GM21360 (cell line): ENCODE data around the gene CES2.
"Not testable (repeated sequence)": the region's sequence is repeated elsewhere in the genome, so short reads cannot be mapped to it uniquely, and the experiment has no call there.

ENCODE experiments used
- ATAC-seq: cut with Tn5 transposase; IDR thresholded peaks from one replicate; pipeline ENCODE4 v1.9.1; 2021; ENCODE audit warnings: mild to moderate bottlenecking, moderate library complexity; ENCODE audit not compliant: unreplicated experiment

Gene CES2

DNA sequence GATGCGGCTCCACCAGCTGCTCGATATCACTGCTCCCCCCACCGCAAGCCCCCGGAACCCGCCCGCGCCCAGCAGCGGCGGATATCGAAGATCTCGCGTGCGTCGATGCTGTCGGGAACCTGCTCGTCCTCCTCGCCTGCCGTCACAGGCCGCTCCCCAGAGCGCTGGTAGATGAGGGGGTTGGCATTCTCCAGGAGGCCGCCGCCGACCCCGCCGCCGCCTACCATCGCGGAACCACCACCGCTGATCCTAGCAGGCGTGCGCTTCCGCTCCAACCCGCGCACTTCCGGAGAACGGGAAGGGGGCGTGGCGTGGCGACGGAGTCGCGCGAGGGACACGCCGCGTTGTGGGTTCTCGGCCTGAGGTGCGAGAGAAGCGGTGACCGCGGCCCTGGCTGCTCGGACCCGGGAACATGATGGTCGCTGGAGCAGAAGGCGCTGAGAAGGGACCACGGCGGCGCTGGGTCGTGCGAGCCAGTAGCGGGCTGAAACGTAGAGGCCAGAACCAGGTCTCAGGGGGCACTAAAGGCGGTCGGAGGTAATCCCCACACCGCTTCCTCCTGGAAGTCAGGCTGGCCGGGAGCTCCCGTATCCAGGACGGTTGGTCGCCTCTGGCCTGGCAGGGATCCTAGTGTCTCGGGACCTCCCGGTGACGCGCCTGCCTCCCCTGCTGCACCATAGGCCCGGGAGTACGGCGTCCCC, 1.0 kb upstream of the CES2 start, which contains the start of gene CIAO2B:
Gene CIAO2B (minus strand): TSS at position 265 of the 701 bp plus-strand sequence. CDS start 38 bp downstream, at position 227.
- ATAC-seq: peak; percentile 72

GRCh38 chr16:66934839-66935313, 440 bp upstream of the CES2 start:
- ATAC-seq: not testable (repeated sequence)

- no peak for ATAC-seq
These were observed 1.1 kb downstream of the CES2 start for GRCh38 chr16:66936462-66936861.

- ATAC-seq: no peak
These were observed 1.7 kb downstream of the CES2 start for GRCh38 chr16:66936889-66937554.

GRCh38 chr16:66937725-66938337, 2.5 kb downstream of the CES2 start:
- ATAC-seq: no peak

DNA sequence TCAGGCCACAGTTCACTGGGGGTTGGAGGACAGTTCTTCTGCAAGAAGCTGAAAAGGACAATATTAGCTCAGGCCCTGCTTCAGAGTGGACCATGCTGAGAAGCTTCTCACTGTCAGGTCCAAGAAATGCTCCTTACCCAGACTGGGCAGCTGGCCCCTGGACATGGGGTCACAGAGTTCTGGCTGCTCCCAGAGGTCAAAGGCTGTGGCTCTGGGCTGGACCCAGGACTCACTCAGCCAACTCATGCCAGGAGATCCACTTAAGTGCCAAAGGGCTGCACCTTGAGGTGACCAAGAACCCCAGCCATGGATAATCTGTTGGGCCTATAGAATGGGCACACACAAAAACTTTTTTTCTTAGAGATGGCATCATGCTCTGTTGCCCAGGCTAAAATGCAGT, 4.0 kb downstream of the CES2 start:
- ATAC-seq: no peak

DNA sequence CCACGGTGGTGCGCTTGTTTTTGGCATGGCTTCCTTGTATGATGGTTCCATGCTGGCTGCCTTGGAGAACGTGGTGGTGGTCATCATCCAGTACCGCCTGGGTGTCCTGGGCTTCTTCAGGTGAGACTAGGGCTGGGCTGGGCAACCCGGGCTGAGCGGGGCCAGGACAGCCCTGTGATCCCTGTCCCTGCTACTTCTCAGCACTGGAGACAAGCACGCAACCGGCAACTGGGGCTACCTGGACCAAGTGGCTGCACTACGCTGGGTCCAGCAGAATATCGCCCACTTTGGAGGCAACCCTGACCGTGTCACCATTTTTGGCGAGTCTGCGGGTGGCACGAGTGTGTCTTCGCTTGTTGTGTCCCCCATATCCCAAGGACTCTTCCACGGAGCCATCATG, 4.9 kb downstream of the CES2 start:
- no peak for ATAC-seq

- no peak for ATAC-seq
These were observed 7.7 kb downstream of the CES2 start for GRCh38 chr16:66942981-66943380.

DNA sequence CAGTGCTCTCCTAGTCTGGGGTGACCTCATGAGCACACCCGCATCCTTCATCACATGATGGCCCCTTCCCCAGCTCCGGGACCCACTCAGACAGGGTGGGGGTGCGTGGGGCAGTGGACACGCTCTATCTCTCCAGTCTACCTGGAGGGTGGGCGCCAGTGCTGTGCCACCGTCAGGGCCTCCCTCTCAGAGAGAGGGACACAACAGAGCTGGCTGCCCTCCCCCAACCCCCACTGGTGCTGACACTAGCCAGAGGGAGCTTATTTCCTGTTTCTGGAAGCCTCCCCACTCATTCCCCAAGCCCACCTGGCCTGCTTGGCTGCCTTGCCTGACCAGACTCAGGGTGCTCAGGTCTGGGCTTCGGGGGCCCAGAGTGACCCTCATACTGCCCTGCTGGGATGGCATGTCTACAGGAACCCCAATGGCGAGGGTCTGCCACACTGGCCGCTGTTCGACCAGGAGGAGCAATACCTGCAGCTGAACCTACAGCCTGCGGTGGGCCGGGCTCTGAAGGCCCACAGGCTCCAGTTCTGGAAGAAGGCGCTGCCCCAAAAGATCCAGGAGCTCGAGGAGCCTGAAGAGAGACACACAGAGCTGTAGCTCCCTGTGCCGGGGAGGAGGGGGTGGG, 8.2 kb downstream of the CES2 start:
- no peak for ATAC-seq

- no peak for ATAC-seq
These were observed 8.7 kb downstream of the CES2 start for GRCh38 chr16:66944054-66944441.

GRCh38 chr16:66944971-66945370, 9.7 kb downstream of the CES2 start:
- ATAC-seq: not testable (repeated sequence)

DNA sequence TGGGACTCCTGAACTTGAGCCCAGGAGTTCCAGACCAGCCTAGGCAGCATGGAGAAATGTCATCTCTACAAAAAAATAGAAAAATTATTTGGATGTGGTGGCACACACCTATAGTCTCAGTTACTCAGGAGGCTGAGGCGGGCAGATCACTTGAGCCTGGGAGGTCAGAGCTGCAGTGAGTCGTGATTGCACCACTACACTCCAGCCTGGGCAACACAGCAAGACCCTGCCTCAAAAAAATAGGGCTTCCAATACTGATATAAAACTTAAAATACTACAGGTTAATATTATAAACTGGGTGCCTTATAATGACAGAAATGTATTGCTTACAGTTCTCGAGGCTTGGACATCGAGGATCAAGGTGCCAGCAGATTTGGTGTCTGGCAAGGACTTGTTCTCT, 10.6 kb downstream of the CES2 start:
- no peak for ATAC-seq

DNA sequence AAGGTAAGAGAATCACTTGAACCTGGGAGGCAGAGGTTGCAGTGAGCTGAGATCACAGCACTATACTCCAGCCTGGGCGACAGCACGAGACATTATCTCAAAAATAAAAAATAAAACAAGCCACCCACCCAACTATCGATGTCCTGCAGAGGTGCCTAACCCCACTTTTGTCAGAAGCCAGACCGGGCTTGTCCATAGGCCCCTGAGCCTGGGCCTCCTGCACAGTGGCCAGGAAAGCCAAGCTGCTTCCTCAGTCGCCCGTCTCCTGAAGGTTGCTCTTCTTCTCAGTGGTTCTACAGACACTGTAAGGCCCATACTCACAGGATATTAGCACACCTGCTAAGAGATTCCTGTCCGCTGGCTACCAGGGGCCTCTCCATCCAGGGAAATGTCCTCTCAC, 11.2 kb downstream of the CES2 start:
- no peak for ATAC-seq

DNA sequence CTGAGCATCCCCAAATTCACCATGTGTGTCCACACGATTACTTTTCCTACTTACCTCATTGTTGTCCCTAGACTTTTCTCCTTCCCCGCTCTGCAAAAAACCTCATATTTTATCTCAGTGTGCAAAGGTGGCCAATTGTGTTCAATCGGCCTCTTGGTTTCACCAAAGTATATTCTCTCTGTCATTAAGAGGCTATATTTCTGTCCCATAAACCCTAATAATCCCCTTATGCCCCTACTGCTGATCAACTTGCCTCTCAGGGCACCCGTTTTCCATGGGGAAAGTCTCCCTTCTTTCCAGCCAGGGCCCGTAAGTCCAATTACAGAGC, 11.6 kb downstream of the CES2 start:
- no peak for ATAC-seq

- ATAC-seq: no peak
These were observed 12.2 kb downstream of the CES2 start for GRCh38 chr16:66947302-66948065.

DNA sequence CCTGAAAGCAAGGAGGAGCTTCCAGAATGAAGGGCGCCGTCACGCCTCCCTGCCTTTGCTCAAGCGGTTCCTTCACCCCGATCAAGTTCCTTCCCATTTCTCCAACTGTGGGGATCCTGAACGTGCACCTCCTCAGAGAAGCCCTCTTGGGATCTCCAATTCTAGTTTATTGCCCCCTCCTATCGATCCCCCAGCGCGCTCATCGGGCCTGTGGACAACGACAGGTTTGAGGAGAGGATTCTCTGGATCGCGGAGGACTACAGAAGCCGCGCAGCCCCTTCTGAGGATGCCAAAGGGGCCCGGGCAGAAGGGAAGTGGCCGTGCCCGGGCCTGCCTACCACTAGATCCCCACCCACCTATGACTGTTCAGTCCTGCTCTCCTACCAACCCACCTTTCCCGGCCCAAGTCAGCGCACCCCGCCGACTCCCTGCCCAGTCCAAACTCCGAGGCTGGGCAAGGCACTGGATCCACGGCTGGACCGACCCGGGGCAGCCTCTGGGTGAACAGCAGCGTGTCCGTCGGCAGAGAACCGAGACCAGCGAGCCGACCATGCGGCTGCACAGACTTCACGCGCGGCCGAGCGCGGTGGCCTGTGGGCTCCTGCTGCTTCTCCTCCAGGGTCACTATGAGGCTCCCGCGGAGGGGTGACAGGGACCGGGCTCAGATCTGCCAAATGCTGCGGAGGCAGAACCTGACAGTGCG, 13.0 kb downstream of the CES2 start:
- no peak for ATAC-seq

- ATAC-seq: no peak
These were observed 13.5 kb downstream of the CES2 start for GRCh38 chr16:66948837-66949225.

GRCh38 chr16:66949472-66949871, 14.2 kb downstream of the CES2 start:
- no peak for ATAC-seq

DNA sequence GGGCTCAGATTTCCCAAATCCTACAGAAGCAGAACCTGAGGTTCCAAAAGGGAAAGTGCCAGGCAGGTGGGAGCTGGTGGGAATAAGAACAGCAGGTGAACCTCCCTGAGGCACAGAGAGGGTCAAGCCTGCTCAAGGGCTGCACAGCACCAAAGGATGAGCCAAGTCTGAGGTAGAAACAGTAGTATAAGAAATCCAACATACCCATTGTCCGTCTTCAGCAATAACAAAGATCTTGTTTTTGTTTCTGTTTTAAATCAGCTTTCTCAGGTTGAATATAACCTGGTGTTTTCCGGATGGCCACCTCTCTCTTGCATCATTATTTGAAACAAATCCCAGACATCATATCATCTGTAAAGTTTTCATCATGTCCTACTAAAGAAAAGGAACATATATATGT, 15.1 kb downstream of the CES2 start:
- no peak for ATAC-seq
